Right forelimb (tissue), 1 donor: ENCODE data around the gene LEAP2.
"Not testable (repeated sequence)": the region's sequence is repeated elsewhere in the genome, so short reads cannot be mapped to it uniquely, and the experiment has no call there.

Source experiments
- DNase-seq: peaks from one replicate; pipeline ENCODE4 v3.0.0-alpha.2; 2018

The LEAP2 gene

DNA sequence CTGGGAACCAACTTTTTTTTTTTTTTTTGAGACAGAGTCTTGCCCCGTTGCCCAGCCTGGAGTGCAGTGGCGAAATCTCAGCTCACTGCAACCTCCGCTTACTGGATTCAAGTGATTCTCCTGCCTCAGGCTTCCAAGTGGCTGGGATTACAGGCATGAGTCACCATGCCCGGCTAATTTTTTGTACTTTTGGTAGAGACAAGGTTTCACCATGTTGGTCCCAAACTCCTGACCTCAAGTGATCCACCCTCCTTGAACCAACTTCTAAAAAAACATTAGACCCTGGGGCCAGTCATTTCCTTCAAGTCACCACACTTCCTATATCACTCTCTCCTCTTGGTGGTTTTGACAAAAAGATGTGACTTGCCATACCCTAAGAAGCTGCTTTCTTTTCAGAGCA, 32.2 kb upstream of the LEAP2 start:
- no peak for DNase-seq

- no peak for DNase-seq
Observed at GRCh38 chr5:132848270-132848669, 25.2 kb upstream of the LEAP2 start.

- no peak for DNase-seq
Observed at GRCh38 chr5:132849347-132849746, 24.1 kb upstream of the LEAP2 start.

DNA sequence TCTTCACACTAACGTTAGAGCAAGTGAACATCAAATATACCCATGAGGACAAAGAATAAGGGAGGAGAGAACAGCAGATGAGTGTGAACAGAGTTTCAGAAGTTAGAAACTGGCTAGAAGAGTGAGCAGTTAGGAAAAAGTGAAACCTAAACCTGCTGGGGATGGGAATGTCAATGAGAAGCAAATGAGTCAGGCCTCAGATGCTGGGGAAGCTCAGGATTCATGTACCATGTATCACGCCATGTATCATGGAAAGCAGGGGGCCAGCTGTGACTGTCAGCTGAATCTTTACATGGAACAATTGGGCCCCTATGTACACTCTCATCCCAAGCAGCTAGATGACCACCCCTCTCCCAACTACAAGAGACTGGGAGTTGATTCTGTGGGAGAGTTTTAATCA, 23.4 kb upstream of the LEAP2 start:
- no peak for DNase-seq

GRCh38 chr5:132853323-132853722, 20.1 kb upstream of the LEAP2 start:
- no peak for DNase-seq

- DNase-seq: no peak
Observed at GRCh38 chr5:132853790-132854189, 19.7 kb upstream of the LEAP2 start.

GRCh38 chr5:132854301-132854700, 19.2 kb upstream of the LEAP2 start:
- no peak for DNase-seq

GRCh38 chr5:132854992-132855391, 18.5 kb upstream of the LEAP2 start:
- not testable (repeated sequence) for DNase-seq

DNA sequence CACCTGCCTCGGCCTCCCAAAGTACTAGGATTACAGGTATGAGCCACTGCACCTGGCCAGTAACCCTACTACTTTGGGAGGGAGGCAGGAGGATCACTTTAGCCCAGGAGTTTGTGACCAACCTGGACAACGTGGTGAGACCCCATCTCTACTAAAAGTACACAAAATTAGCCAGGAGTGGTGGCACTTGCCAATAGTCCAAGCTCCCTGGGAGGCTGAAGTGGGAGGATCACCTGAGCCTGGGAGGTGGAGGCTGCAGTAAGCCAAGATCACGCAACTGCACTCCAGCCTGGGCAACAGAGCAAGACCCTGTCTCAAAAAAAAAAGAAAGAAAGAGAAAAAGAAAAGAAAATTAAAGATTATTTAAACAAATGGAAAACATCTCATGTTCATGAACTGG, 17.5 kb upstream of the LEAP2 start:
- no peak for DNase-seq

DNA sequence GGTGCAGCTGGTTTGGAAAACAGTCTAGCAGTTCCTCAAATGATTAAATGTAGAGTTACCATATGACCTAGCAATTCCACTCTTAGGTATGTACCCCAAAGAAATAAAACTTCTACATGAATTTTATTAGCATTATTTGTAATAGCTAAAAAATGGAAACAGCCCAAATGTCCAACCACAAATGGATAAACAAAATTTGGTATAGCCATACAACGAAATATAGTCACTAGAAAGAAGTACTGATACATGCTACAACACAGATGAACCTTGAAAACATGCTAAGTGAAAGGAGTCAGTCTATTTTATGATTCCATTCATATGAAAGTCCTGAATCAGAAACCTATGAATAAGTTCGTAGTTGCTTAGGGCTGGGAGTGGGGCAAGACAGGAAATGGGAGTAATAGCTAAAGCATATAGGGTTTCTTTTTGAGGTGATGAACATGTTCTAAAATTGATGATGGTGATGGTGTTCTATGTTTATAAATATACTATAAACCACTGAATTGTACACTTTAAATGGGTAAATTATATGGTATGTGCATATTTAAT, 13.5 kb upstream of the LEAP2 start:
- DNase-seq: no peak

DNA sequence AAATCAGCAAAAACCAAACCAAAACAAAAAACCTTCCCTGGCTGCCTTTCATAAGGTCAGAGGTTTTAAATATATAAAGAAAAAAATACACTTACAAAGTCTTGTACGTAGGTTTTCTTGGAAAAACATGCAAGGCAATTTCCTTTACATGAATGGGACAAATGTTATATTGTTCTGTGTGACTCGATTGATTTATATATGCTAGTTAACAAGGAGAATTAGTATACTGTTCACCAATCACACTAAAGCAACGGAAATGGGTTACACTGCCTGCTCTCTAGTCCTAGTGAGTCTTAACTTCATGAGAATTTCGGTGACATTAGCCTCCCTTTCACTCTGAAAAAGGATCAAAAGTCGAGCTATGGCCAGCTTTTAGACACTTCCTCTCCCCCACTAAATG, 12.7 kb upstream of the LEAP2 start:
- DNase-seq: no peak

DNA sequence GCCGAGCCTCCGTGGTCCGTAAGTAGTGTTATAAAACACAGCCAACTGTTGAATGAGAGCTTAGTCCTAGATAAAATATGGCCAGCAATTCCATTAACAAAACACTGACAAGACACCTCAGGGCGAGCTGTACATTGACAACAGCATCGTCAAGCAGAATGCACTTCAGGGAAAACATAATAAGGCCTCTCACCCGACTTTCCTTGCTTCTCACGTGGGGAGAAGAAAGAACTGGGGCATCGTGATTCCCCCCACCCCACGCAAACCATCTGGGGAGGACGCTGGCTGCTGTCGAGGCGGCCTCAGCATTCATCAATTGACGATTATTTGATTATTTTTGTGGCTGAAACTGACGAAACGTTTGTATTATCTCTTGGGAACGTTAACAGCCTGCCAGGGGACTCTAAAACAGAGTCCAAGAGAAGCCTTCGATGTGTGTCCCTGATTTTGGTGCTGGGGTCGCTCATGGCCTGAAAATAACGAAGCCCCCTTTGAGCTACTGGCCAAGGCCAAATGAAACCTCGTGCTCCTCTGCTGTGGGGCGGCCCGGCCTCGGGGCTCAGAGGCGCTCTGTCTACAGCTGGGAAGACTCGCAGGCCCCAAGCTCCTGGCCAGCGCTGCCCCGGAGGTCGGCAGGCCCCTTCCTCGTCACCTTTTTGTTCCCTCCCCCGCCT, 7.7 kb upstream of the LEAP2 start:
- no peak for DNase-seq

DNA sequence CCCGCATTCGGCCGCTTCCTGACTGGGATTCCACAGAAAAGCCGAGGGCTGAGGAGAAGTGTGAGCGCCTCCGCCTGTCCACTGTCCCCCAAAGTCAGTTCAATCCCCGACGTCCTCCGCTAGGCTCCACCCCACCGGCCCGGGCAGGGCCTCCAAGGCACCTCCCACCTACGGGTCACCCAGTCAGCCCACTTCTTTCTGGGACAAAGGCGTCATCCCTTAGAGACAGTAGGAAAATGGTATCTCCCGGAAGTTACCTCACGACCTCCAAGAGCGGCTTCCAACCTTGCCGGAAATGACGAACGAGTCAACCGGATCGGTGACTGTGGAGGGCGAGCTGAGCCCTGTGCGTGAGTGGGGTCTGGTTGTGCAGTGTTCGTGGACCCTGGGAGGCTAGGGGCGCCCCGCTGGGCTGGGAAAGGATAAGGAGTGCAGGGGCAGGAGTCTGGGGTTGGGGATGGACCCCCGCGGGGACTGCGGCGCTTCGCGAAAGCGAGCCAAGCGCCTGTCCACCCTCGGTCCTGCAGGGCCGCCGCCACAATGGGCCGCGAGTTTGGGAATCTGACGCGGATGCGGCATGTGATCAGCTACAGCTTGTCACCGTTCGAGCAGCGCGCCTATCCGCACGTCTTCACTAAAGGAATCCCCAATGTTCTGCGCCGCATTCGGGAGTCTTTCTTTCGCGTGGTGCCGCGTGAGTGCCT, 7.0 kb upstream of the LEAP2 start, which contains the start of the genes GDF9 and UQCRQ:
Gene GDF9 (minus strand): TSS at position 128 of the 704 bp plus-strand sequence. CDS start 1,936 bp downstream, outside the sequence.
Gene UQCRQ (plus strand): TSS at position 301 of the 704 bp plus-strand sequence. CDS start 240 bp downstream, at position 541.
- DNase-seq: peak; percentile 94

DNA sequence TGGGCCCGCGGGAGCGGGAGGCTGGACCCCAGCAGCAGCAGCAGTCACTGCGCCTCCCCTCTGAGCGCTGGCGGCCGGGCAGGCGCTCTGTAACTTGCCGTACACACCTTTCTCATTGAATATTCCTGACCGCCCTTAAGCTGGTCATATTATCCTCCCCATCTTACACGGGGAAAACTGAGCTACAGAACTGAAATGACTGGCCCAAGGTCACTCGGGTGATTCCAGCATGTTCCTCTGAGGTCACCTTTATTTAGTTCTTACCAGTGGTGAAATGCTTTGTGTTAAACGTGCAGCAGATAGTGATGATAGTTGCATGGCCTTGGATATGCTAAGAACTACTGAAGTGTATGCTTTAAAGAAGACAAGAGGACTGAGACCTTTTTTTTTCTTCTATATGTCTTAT, 6.4 kb upstream of the LEAP2 start:
- no peak for DNase-seq

GRCh38 chr5:132868754-132869153, 4.7 kb upstream of the LEAP2 start:
- DNase-seq: no peak

GRCh38 chr5:132870801-132871200, 2.7 kb upstream of the LEAP2 start:
- DNase-seq: no peak

DNA sequence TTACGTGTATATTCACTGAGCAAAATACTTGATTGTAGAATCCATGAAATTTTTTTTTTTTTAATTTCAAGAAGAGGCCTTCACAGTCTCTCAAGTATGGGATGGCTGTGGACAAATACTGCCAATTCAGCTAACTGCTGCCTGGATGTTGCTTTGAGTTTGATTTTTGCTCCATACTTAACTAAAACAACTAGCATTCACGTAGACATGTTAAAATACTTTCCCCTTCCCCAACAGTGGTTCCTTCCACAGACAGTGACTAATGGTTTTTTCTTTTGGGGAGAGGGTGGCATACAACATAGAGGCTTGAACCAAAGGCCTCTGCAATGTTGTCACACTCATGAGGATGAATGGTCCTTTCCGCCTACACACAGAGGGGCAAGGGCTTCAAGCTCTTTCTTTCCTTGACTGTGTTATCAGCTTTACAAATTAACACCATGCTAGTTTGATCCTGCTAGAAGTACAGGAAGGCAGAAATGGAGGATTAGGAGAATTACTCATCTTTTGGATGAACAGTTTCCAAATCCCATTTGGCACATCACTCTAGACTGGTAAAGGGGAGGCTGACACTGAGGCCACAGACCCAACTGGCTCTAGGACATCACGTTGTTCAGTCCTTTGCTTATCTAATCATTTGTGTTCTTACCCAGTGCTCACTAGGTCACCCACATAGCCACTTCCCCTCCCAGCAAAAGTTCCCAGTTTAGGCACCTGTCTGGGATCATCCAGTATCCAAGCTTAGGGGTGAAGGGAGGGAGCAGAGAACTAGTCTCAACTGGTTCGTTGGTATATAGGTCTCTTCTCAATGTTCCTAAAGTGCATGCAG, 1.8 kb upstream of the LEAP2 start:
- no peak for DNase-seq

DNA sequence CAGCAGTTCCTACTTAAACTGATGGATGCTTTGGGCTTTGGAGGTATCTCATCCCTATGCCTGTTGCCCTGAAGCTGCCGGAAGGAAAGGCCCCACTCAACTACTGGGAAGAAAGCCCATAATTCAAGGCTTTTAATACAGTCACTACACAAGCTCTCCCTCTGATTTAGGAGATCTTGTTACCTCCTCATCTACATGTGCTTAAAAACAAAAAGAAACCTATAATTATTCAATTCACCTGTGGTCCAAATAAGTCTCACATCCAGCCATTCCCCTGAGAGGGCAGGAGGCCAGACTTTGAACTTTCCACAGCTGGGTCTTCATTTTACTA, 715 bp upstream of the LEAP2 start:
- DNase-seq: no peak

DNA sequence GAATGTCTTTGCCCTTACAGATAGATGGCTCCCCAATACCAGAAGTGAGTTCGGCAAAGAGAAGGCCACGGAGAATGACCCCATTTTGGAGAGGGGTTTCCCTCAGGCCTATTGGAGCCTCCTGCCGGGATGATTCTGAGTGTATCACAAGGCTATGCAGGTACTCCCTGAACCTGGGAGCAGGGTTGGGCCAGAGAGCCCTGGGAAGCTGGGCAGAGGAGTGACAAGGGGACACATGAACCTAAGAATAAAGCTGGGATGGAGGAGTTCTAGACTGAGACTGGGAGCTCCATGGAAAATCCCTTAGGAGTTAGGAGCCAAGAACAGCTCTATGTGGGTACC, 433 bp downstream of the LEAP2 start:
- DNase-seq: no peak

- DNase-seq: no peak
Observed at GRCh38 chr5:132876020-132876759, 2.7 kb downstream of the LEAP2 start.

DNA sequence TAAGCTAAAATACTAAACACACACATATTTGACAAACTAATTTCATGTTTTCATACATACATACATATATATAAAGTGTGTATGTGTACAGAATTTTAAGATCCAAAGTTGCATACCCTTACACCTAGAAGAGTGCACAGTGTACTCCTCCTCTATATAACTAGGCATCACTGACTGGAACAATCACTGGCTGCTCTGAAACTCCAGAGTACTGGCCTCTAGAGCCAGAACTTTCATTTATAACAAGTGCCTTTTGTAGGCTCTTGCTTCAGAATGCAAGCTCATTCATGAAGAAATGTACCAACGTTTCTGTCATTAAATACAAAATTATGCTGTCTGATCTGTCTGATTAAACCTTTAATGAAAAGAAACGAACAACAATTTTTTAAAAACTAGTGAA, 4.0 kb downstream of the LEAP2 start:
- DNase-seq: no peak

DNA sequence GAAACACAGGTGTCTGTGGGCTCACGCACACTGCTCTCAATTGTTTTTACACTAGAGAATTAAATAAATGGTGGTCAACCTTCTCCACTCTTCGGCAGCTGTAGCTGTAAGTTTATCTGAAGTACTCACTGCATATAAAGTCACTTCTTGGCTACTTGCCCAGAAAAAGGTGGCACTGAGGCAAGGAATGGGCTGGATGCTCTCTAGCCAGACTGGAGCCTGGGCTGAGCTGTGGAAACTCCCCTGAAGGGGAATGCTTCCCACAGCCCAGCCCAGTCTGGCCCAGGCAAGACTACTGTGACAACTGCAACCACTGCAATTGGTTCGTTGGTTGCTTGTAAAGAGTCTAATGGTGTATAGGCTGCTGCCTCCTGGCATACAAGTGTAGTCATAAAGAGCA, 4.5 kb downstream of the LEAP2 start:
- no peak for DNase-seq
